GM12891 (cell line): ENCODE data around the gene KANSL1.

Experiments used
- PAX5 ChIP-seq: IDR thresholded peaks from 2 replicates; pipeline ENCODE4 v1.6.1; 2011; ENCODE audit warnings: low read length, moderate library complexity, mild to moderate bottlenecking; ENCODE audit not compliant: insufficient read depth, severe bottlenecking
- POLR2A ChIP-seq: IDR thresholded peaks from 2 replicates; pipeline ENCODE4 v1.6.1; 2011; ENCODE audit warnings: low read depth, low read length, control low read depth
- POLR2AphosphoS5 ChIP-seq: IDR thresholded peaks from 2 replicates; pipeline ENCODE4 v1.6.1; 2011; ENCODE audit warnings: low read depth, low read length, control low read depth
- POU2F2 ChIP-seq: IDR thresholded peaks from 2 replicates; pipeline ENCODE4 v1.6.1; 2011; ENCODE audit warnings: low read depth, mild to moderate bottlenecking, control low read depth, low read length, moderate library complexity
- SPI1 ChIP-seq: IDR thresholded peaks from 2 replicates; pipeline ENCODE4 v1.6.1; 2011; ENCODE audit warnings: low read depth, low read length, control low read depth
- TAF1 ChIP-seq: IDR thresholded peaks from 2 replicates; pipeline ENCODE4 v1.6.1; 2011; ENCODE audit warnings: low read depth, low read length, control low read depth

DNA sequence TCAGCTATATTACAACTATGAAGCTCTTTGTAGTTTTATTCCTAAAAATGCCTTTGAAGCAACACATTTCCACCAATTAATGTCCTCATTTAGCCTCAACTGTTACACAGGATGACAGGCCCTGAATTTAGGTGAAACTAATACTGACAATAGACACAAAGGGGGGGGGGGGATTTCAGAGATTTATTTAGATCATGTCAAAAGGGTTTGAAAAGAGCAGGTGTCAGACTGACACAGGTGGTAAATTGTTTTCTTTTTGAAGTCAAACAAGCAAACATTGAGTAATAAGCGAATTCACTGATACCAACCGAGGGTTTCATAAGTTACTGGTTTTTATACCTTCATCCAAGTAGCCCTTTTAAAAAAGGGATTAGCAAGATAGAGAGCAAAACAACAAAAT lies 40.8 kb downstream of the KANSL1 start:
- TF ChIP-seq POLR2A (no peak), TAF1 (no peak), POLR2AphosphoS5 (no peak), SPI1 (no peak), POU2F2 (no peak), PAX5 (no peak)
